Hepatocyte (in vitro differentiated cells): ENCODE data around the gene DAND5.

Experiments used
- CTCF ChIP-seq: fragments of 200-600 bp; sonication (generic); IDR thresholded peaks from 2 replicates; pipeline ENCODE4 v1.5.1; 2016; ENCODE audit warnings: antibody characterized with exemption, mild to moderate bottlenecking; ENCODE audit not compliant: poor library complexity
- EZH2 ChIP-seq: fragments of 200-600 bp; sonication (generic); IDR thresholded peaks from 2 replicates; pipeline ENCODE4 v1.6.1; 2016; ENCODE audit warnings: antibody characterized with exemption, mild to moderate bottlenecking, borderline replicate concordance
- EZH2phosphoT487 ChIP-seq: fragments of 200-600 bp; sonication (generic); IDR thresholded peaks from one replicate; pipeline ENCODE4 v1.6.1; 2018; ENCODE audit warnings: antibody characterized with exemption, mild to moderate bottlenecking, low read depth, moderate library complexity; ENCODE audit not compliant: unreplicated experiment, severe bottlenecking

- no peak for TF ChIP-seq EZH2
- no peak for TF ChIP-seq CTCF
- TF ChIP-seq EZH2phosphoT487, result no peak
Measured at GRCh38 chr19:12946731-12947496, 22.5 kb upstream of the DAND5 start.
